ENCODE measurements around the gene SNIP1. TPM values are rescaled to one million over a fixed set of nuclear protein-coding genes. Genes with fewer than 3 reads are reported as not detected.
A peak's percentile ranks its signal among the peaks of the same experiment; 100 is the strongest.

The SNIP1 gene
- total and polyA plus RNA-seq, 2 experiments from 2014 or later = 6.5 to 10.5 TPM

GRCh38 chr1:37515185-37516034 lies 38.7 kb downstream of the SNIP1 start:
- 77% methylated on average over 18 of the region's 18 CpGs for WGBS (ENCODE audit: low lambda C conversion rate, missing lambda C conversion rate)
- H3K27ac ChIP-seq = peak overlapping the region; percentile 95

GRCh38 chr1:37514350-37515184 lies 39.5 kb downstream of the SNIP1 start, which contains the start of gene MEAF6:
Gene MEAF6, minus strand, starts transcription at chr1:37514766. Its CDS starts 20 bp downstream, at chr1:37514746.
- H3K79me2 ChIP-seq = peaks cover 33% of the 10 kb centered on the region
- H3K36me3 ChIP-seq (replicated peaks; ENCODE audit: insufficient read depth, low read depth) = no peaks in the 10 kb centered on the region
- H3K4me1 ChIP-seq (ENCODE audit: insufficient read depth) = peaks cover 11% of the 10 kb centered on the region
- TF ChIP-seq CTCF (IDR thresholded peaks at IDR 0.05; ENCODE audit: poor library complexity) (peak; percentile 62), EZH2 (IDR thresholded peaks at IDR 0.05; ENCODE audit: borderline replicate concordance) (no peak)
- 1% methylated on average over 65 of the region's 100 CpGs for WGBS (ENCODE audit: low lambda C conversion rate, missing lambda C conversion rate)
- H3K4me3 ChIP-seq = peak within 1 kb of the TSS; percentile 97
- no peaks in the 10 kb centered on the region for H3K9me2 ChIP-seq (replicated peaks; ENCODE audit: insufficient read depth)
- H3K4me2 ChIP-seq = peak within 1 kb of the TSS; percentile 93
- H3K27ac ChIP-seq = peak within 1 kb of the TSS; percentile 95
- H4K20me1 ChIP-seq (ENCODE audit: insufficient read depth, poor library complexity, severe bottlenecking) = peaks cover 8% of the 10 kb centered on the region
- H2AFZ ChIP-seq = peak within 1 kb of the TSS; percentile 80
- no peaks in the 10 kb centered on the region for H3K9me3 ChIP-seq (ENCODE audit: low read depth)
- peak; percentile 94 for DNase-seq (ENCODE audit: low spot score)
- H3K27me3 ChIP-seq = no peaks in the 10 kb centered on the region

More at GRCh38 chr1:37515185-37516034, 38.7 kb downstream of the SNIP1 start:
- no peak for DNase-seq (ENCODE audit: low spot score)
- Histone ChIP-seq H2AFZ (peak overlapping the region; percentile 76), H4K20me1 (ENCODE audit: insufficient read depth, poor library complexity, severe bottlenecking) (peaks cover 8% of the 10 kb centered on the region), H3K4me2 (peak overlapping the region; percentile 86), H3K79me2 (peaks cover 33% of the 10 kb centered on the region), H3K36me3 (replicated peaks; ENCODE audit: insufficient read depth, low read depth) (no peaks in the 10 kb centered on the region), H3K9me2 (replicated peaks; ENCODE audit: insufficient read depth) (no peaks in the 10 kb centered on the region), H3K4me3 (peak overlapping the region; percentile 97), H3K4me1 (ENCODE audit: insufficient read depth) (peaks cover 11% of the 10 kb centered on the region), H3K9me3 (ENCODE audit: low read depth) (no peaks in the 10 kb centered on the region), H3K27me3 (no peaks in the 10 kb centered on the region)
- TF ChIP-seq EZH2phosphoT487 (IDR thresholded peaks at IDR 0.05; ENCODE audit: low read depth, severe bottlenecking, unreplicated experiment) (no peak), EZH2 (IDR thresholded peaks at IDR 0.05; ENCODE audit: borderline replicate concordance) (no peak), CTCF (IDR thresholded peaks at IDR 0.05; ENCODE audit: poor library complexity) (no peak)

- DNase-seq (ENCODE audit: low spot score) = peak; percentile 81
- 3% methylated on average over 18 of the region's 26 CpGs for WGBS (ENCODE audit: low lambda C conversion rate, missing lambda C conversion rate)
- peak overlapping the region; percentile 95 for H3K27ac ChIP-seq
- H3K4me1 ChIP-seq (ENCODE audit: insufficient read depth) = peaks cover 11% of the 10 kb centered on the region
- H4K20me1 ChIP-seq (ENCODE audit: insufficient read depth, poor library complexity, severe bottlenecking) = peaks cover 8% of the 10 kb centered on the region
- no peaks in the 10 kb centered on the region for H3K9me3 ChIP-seq (ENCODE audit: low read depth)
- peaks cover 33% of the 10 kb centered on the region for H3K79me2 ChIP-seq
- no peaks in the 10 kb centered on the region for H3K27me3 ChIP-seq
- no peaks in the 10 kb centered on the region for H3K9me2 ChIP-seq (replicated peaks; ENCODE audit: insufficient read depth)
- peak overlapping the region; percentile 80 for H2AFZ ChIP-seq
- peak overlapping the region; percentile 97 for H3K4me3 ChIP-seq
- H3K36me3 ChIP-seq (replicated peaks; ENCODE audit: insufficient read depth, low read depth) = no peaks in the 10 kb centered on the region
- no peak for TF ChIP-seq EZH2 (IDR thresholded peaks at IDR 0.05; ENCODE audit: borderline replicate concordance)
- TF ChIP-seq CTCF (IDR thresholded peaks at IDR 0.05; ENCODE audit: poor library complexity) = no peak
- TF ChIP-seq EZH2phosphoT487 (IDR thresholded peaks at IDR 0.05; ENCODE audit: low read depth, severe bottlenecking, unreplicated experiment) = no peak
- H3K4me2 ChIP-seq = peak overlapping the region; percentile 93
Measured at GRCh38 chr1:37513795-37514349, 40.2 kb downstream of the SNIP1 start.

Measured in hepatocyte (in vitro differentiated cells).